IPS DF 6.9 (cell line): Measurements from ENCODE around the gene FTCDNL1.

Source experiments
- DNase-seq: peaks from one replicate; pipeline ENCODE4 v3.0.0-alpha.2; 2013; ENCODE audit warnings: low read depth, low spot score
- H3K27ac ChIP-seq: one replicate; pipeline ENCODE4 v1.5.1; 2013; ENCODE audit warnings: low read length, control low read depth
- H3K27me3 ChIP-seq: 2 replicates; pipeline ENCODE4 v1.6.1; 2013; ENCODE audit warnings: mild to moderate bottlenecking, low read length; ENCODE audit not compliant: control insufficient read depth, insufficient read depth
- H3K36me3 ChIP-seq: 2 replicates; pipeline ENCODE4 v1.6.1; 2013; ENCODE audit warnings: low read length; ENCODE audit not compliant: control insufficient read depth, insufficient read depth
- H3K4me1 ChIP-seq: 2 replicates; pipeline ENCODE4 v1.6.1; 2013; ENCODE audit warnings: low read length; ENCODE audit not compliant: control insufficient read depth, insufficient read depth
- H3K4me3 ChIP-seq: 2 replicates; pipeline ENCODE4 v1.5.1; 2013; ENCODE audit warnings: mild to moderate bottlenecking, low read length
- H3K9me3 ChIP-seq: 2 replicates; pipeline ENCODE4 v1.6.1; 2013; ENCODE audit warnings: low read length, inconsistent platforms; ENCODE audit not compliant: control insufficient read depth, insufficient read depth
- WGBS: extraction: QIAGEN DNeasy Blood & Tissue Kit; methylation state at CpG from one replicate; pipeline ENCODE4 v1.1.7; 2013; ENCODE audit warnings: mixed read lengths, missing lambda C conversion rate; ENCODE audit not compliant: insufficient read length, insufficient coverage; 5-methylcytosine and 5-hydroxymethylcytosine counted together

FTCDNL1 gene

GRCh38 chr2:199749571-199749970 is 101.4 kb downstream of the FTCDNL1 start:
- H3K4me1 ChIP-seq = peaks cover 1% of the 10 kb centered on the region; the same call in 1 of the 2 replicates
- H3K36me3 ChIP-seq = no peaks in the 10 kb centered on the region

DNA sequence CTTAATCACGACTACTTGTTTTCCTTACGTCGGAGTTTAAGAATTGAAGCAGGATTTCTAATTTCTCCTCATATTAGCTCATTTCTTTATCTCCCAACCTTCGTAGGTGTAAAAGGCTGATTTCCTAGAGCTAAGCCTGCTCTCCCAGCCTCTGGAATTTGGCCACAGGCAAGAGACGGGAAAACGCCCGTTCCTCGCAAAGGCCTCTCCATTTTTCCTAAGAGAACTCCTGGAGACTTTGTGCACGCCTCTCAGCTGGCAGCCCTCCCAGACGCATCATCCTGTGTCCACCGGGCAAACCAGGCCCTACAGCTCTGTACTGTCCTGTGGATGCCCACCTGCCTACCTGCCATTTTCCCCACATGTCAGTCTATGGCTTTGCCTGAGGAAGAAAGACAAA is 106.3 kb downstream of the FTCDNL1 start:
- peaks cover 3% of the 10 kb centered on the region for H3K4me1 ChIP-seq
- no peak for DNase-seq
- no peaks in the 10 kb centered on the region for H3K9me3 ChIP-seq
- no peak overlapping the region for H3K4me3 ChIP-seq
- no CpG with 5 or more reads among the region's 11 CpGs for WGBS
- H3K36me3 ChIP-seq = no peaks in the 10 kb centered on the region
- H3K27me3 ChIP-seq = no peaks in the 10 kb centered on the region
- H3K27ac ChIP-seq = no peak overlapping the region

More at GRCh38 chr2:199749571-199749970, 101.4 kb downstream of the FTCDNL1 start:
- Histone ChIP-seq H3K27ac (no peak overlapping the region), H3K4me3 (no peak overlapping the region), H3K9me3 (no peaks in the 10 kb centered on the region), H3K27me3 (no peaks in the 10 kb centered on the region)
- no CpG with 5 or more reads among the region's 5 CpGs for WGBS
- DNase-seq = no peak

DNA sequence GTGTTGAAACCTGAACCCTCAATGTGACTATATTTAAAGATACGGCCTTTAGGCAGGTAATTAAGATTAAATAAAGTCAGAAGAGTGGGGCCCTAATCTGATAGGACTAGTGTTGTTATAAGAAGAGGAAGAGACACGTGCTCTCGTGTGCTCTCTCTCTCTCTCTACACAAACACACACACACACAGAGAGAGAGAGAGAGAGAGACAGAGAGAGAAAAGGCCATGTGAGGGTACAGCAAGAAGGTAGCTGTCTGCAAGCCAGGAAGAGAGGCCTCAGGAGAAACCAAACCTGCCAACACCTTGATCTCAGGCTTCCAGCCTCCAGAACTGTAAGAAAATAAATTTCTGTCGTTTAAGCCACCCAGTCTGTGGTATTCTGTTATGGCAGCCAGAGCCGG is 106.7 kb downstream of the FTCDNL1 start:
- no peaks in the 10 kb centered on the region for H3K27me3 ChIP-seq
- H3K27ac ChIP-seq = no peak overlapping the region
- H3K36me3 ChIP-seq = no peaks in the 10 kb centered on the region
- no CpG with 5 or more reads among the region's 5 CpGs for WGBS
- no peak for DNase-seq
- no peak overlapping the region for H3K4me3 ChIP-seq
- peaks cover 3% of the 10 kb centered on the region for H3K4me1 ChIP-seq
- no peaks in the 10 kb centered on the region for H3K9me3 ChIP-seq

DNA sequence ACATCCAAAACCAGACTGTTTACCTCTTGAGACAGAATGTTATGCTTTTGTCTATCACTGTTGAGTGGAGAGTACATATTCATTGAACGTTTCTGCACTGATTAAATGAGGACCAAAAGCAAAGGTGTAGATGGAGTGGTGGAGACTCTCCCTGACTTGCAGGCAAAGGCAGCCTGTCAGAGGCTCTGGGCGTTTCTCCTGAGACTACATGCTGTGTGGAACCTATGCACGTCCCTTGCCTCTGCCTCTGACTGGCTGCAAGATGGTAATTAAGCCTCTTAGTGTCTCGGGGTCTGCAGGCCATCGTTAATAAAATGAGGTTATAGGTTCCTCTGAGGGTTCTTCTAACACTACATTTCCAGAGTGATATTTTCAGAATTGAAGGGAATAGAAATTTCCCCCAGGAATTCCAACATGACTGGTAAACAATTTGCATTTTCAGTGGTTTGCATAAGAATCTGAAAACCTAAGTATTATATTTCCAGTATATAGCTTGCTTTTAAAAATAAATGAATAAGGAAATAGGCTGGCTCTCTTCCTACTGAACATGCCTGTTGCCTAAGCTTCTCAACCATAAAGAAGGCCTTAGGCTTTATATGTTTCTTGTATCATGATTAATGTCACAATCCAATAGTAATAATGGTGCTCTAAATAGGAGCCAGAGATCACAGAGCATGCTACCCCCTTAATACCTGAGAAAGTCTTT is 107.4 kb downstream of the FTCDNL1 start:
- Histone ChIP-seq H3K27me3 (no peaks in the 10 kb centered on the region), H3K36me3 (no peaks in the 10 kb centered on the region), H3K9me3 (no peaks in the 10 kb centered on the region), H3K4me3 (no peak overlapping the region), H3K4me1 (peaks cover 3% of the 10 kb centered on the region), H3K27ac (no peak overlapping the region)
- DNase-seq = no peak
- no CpG with 5 or more reads among the region's 5 CpGs for WGBS

GRCh38 chr2:199742884-199743283 is 108.1 kb downstream of the FTCDNL1 start:
- Histone ChIP-seq H3K9me3 (no peaks in the 10 kb centered on the region), H3K36me3 (no peaks in the 10 kb centered on the region), H3K4me3 (no peak overlapping the region), H3K4me1 (peaks cover 3% of the 10 kb centered on the region), H3K27me3 (no peaks in the 10 kb centered on the region), H3K27ac (no peak overlapping the region)
- DNase-seq = no peak
- WGBS = no CpG with 5 or more reads among the region's 2 CpGs

GRCh38 chr2:199740111-199740428 is 110.9 kb downstream of the FTCDNL1 start:
- no peak overlapping the region for H3K27ac ChIP-seq
- WGBS = no CpG with 5 or more reads among the region's 5 CpGs
- H3K36me3 ChIP-seq = no peaks in the 10 kb centered on the region
- no peak overlapping the region for H3K4me3 ChIP-seq
- peaks cover 3% of the 10 kb centered on the region for H3K4me1 ChIP-seq
- H3K27me3 ChIP-seq = no peaks in the 10 kb centered on the region
- no peak for DNase-seq
- H3K9me3 ChIP-seq = no peaks in the 10 kb centered on the region

GRCh38 chr2:199739413-199740110 is 111.4 kb downstream of the FTCDNL1 start:
- H3K4me1 ChIP-seq = peaks cover 3% of the 10 kb centered on the region
- no peaks in the 10 kb centered on the region for H3K27me3 ChIP-seq
- WGBS = no CpG with 5 or more reads among the region's 15 CpGs
- H3K36me3 ChIP-seq = no peaks in the 10 kb centered on the region
- H3K9me3 ChIP-seq = no peaks in the 10 kb centered on the region
- no peak overlapping the region for H3K4me3 ChIP-seq
- DNase-seq = peak; percentile 45
- H3K27ac ChIP-seq = no peak overlapping the region

- Histone ChIP-seq H3K27me3 (no peaks in the 10 kb centered on the region), H3K4me3 (no peak overlapping the region), H3K36me3 (no peaks in the 10 kb centered on the region), H3K27ac (no peak overlapping the region), H3K9me3 (no peaks in the 10 kb centered on the region), H3K4me1 (peaks cover 3% of the 10 kb centered on the region)
- DNase-seq = no peak
- WGBS = no CpG with 5 or more reads among the region's 7 CpGs
These were observed 112.1 kb downstream of the FTCDNL1 start for GRCh38 chr2:199738727-199739412.

DNA sequence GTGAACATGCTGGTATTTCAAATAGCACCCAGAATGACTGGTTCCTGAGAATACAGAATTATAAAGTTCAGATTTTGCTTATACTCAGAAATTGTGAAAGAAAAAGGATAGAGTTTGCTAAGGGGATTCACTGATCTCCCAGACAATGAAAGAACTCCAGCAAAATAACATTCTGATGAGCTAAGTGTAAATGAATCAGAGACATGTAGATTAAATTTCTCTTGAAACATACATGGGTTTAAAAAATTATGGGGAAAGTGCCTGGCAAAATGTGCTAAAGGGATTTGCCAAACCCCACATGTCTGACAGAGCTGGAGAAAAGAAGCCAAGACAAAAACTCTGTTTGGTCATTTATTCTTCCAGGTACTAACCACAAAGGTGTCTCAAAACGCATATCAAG is 116.3 kb downstream of the FTCDNL1 start:
- Histone ChIP-seq H3K4me3 (no peak overlapping the region), H3K9me3 (no peaks in the 10 kb centered on the region), H3K4me1 (no peaks in the 10 kb centered on the region), H3K36me3 (no peaks in the 10 kb centered on the region), H3K27me3 (no peaks in the 10 kb centered on the region), H3K27ac (no peak overlapping the region)
- DNase-seq = no peak
- WGBS = no CpG with 5 or more reads among the region's 1 CpG

- no CpG with 5 or more reads among the region's 2 CpGs for WGBS
- no peak for DNase-seq
- Histone ChIP-seq H3K4me1 (no peaks in the 10 kb centered on the region), H3K27ac (no peak overlapping the region), H3K27me3 (no peaks in the 10 kb centered on the region), H3K36me3 (no peaks in the 10 kb centered on the region), H3K9me3 (no peaks in the 10 kb centered on the region), H3K4me3 (no peak overlapping the region)
These were observed 117.0 kb downstream of the FTCDNL1 start for GRCh38 chr2:199734011-199734410.
